ENCODE results near the gene FREM3. TPM values are rescaled to one million over a fixed set of nuclear protein-coding genes. Genes with fewer than 3 reads are reported as not detected.

FREM3 gene
- total RNA-seq, 1 experiment from 2014 or later = not detected

DNA sequence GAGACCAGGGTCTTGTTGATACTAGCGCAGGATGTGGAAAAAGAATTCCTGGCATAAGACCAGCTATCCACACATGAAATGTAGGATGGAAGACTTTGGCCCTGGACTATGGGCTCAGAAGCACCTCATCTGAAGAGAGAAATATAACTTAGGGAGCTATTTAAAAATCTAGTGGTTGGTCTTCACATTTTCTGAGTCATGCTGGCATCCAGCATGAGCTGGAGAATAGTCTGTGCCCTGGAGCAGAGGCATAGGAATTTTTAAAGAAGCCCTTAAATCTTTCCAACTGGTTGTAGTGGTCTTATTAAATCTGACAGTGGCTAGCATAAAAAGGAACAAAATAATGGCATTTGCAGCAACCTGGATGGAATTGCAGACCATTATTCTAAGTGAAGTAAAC, 100.6 kb downstream of the FREM3 start:
- Mint-ChIP-seq H3K4me3 (no peak overlapping the region), H3K27ac (no peak overlapping the region), H3K36me3 (ENCODE audit: insufficient read depth in 1 of 3, low read depth in 3 of 3) (no peaks in the 10 kb centered on the region), H3K27me3 (ENCODE audit: low read depth) (no peaks in the 10 kb centered on the region), H3K4me1 (peaks cover 0 to 3% of the 10 kb centered on the region in 2 experiments; a peak in 2 of 4 replicates), H3K9me3 (peaks cover 0 to 3% of the 10 kb centered on the region in 2 experiments; a peak in 1 of 5 replicates)
- no peak overlapping the region for H2AK5ac ChIP-seq (ENCODE audit: insufficient read length, low read length)
- no peak overlapping the region for H2BK20ac ChIP-seq (ENCODE audit: low read depth, low read length, poor library complexity, severe bottlenecking)
- H3K27ac ChIP-seq (ENCODE audit: insufficient read length, low read depth, low read length) = no peak overlapping the region
- no peak overlapping the region for H3K56ac ChIP-seq (ENCODE audit: insufficient read length, low read depth, low read length)
- no peak overlapping the region for H3K4me2 ChIP-seq (ENCODE audit: insufficient read depth, insufficient read length, low read length)
- H3K79me1 ChIP-seq (ENCODE audit: insufficient read depth, low read depth, low read length, poor library complexity, severe bottlenecking) = no peaks in the 10 kb centered on the region
- H3K9ac ChIP-seq (ENCODE audit: extremely low read depth, insufficient read length, low read length) = no peak overlapping the region
- no peak overlapping the region for H2BK12ac ChIP-seq (ENCODE audit: insufficient read length, low read depth, low read length)
- no peaks in the 10 kb centered on the region for H3K27me3 ChIP-seq (ENCODE audit: insufficient read depth, low read length)
- H2AFZ ChIP-seq (ENCODE audit: low read length) = no peak overlapping the region
- H3T11ph ChIP-seq (ENCODE audit: low read length) = no peak overlapping the region
- no peak overlapping the region for H4K8ac ChIP-seq (replicated peaks; ENCODE audit: insufficient read length, low read depth, low read length)
- no peak overlapping the region for H3K18ac ChIP-seq (ENCODE audit: insufficient read length, low read depth, low read length)
- no peaks in the 10 kb centered on the region for H3K4me1 ChIP-seq (ENCODE audit: insufficient read depth, low read length)
- no peak overlapping the region for H2BK120ac ChIP-seq (ENCODE audit: low read depth, low read length, poor library complexity, severe bottlenecking)
- H3K23me2 ChIP-seq (ENCODE audit: insufficient read length, low read depth, low read length, poor library complexity, severe bottlenecking) = no peaks in the 10 kb centered on the region
- no peaks in the 10 kb centered on the region for H3K79me2 ChIP-seq (ENCODE audit: insufficient read depth, low read length)
- H3K9me3 ChIP-seq (ENCODE audit: control insufficient read depth, low read depth, low read length) = no peaks in the 10 kb centered on the region
- DNase-seq = no peak
- WGBS (ENCODE audit: extremely low coverage, insufficient read length, low lambda C conversion rate) = no CpG with 5 or more reads among the region's 1 CpG
- no peak overlapping the region for H2BK5ac ChIP-seq (ENCODE audit: insufficient read length, low read length)
- no peak overlapping the region for H4K5ac ChIP-seq (ENCODE audit: insufficient read length, low read depth, low read length)
- no peak for TF ChIP-seq CTCF (conservative IDR thresholded peaks at IDR 0.05)
- H4K91ac ChIP-seq (ENCODE audit: insufficient read length, low read depth, low read length) = no peak overlapping the region
- no peak overlapping the region for H2BK15ac ChIP-seq (ENCODE audit: low read depth, low read length)
- H4K20me1 ChIP-seq (ENCODE audit: control insufficient read depth, insufficient read depth, insufficient read length) = no peaks in the 10 kb centered on the region
- H3K23ac ChIP-seq (ENCODE audit: insufficient read length, low read depth, low read length) = no peak overlapping the region
- H3K14ac ChIP-seq (ENCODE audit: insufficient read depth, low read length) = no peak overlapping the region
- H3K4ac ChIP-seq (ENCODE audit: low read depth, low read length) = no peak overlapping the region

Data from H9 (cell line).